NCI-H146 (cell line): ENCODE data around the gene CDK14.

Experiments
- DNase-seq: peaks from one replicate; lab custom pipeline; 2025; lab: John Stamatoyannopoulos, UW

Gene CDK14

DNA sequence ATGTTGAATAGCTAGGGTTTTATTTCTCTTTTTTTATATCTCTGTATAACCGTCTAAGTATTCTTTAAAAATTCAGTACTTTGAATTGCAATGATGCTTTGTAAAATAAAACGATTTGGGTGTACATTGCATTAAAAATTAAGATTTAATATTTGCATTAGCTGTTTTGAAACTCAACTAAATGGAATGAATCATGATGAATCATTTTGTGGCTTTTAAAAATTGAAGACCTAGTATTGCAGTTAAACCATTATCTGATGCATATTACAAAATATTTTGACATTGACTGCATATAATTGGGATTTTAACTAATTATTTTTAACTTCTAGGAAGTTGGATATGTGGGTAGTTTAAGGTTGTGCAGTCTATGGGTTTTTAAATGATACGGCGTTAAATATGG is 314.0 kb downstream of the CDK14 start:
- no peak for DNase-seq

DNA sequence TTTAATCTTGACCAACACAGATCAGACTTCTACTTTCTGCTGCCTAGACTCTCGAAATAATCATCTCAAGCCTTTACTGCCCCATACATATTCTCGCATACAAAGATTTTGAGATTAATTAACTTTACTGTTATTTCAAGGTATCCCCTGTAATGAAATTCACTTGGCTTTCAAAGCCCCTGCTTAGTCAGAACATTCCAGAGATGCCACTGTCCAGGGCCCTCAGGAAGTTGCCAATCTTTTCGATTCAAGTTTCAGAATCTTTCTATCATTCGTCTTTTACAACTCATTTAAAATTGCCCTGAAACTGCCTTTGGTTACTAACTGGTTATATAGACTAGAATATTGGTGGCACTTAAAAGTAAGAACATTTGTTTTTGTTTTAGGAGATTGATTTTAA is 320.2 kb downstream of the CDK14 start:
- DNase-seq: no peak

DNA sequence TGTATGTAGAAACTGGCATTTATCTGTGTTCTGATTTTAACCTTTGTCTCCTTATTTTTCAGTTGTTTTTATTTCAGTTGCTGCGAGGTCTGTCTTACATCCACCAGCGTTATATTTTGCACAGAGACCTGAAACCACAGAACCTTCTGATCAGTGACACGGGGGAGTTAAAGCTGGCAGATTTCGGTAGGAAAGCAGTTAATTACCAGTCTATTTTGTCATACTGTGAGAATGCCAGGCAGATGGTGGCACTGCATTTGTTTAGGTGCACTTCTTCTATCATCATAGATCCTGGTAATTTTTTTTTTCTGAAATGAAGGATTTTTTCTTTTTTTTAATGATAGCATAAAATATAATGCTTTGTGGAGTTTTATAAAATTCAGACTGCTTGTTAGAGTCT is 321.4 kb downstream of the CDK14 start:
- DNase-seq: peak; percentile 29

DNA sequence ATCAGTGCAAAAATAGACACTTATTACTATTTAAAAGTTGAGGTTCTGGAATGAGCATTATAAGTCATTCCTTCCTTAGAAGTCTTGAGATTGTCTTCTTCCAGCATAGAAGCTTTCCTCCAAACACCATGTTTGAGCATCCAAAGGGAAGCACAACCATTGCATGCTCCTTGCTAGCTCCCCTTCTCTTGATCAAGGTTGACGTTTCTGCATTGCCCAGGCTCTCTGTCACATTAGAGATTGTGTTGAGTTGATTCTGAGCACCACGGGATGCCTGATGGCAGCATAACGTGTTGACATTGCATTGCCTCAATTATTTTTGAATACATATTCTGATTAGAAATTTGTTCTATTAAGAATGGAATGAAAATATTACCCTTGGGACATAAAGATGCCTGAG is 322.2 kb downstream of the CDK14 start:
- DNase-seq: no peak

DNA sequence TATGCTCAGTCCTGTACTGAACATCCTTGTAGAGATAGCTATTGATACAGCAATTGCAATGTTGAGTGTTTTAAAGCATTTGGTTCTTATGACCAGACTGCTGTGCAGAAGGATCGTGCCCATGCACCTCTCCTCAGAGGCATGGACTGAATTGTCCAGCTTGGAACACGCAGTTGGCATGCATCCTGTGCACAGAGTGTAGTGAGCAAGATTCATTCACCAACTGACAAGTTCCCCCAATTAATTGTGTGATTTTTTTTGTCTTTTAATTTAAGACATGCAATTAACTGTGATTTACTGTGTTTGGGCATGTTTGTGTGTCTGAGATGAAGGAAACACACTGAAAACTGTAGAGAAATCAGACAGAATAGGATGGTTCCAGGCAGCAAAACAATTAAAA is 323.7 kb downstream of the CDK14 start:
- DNase-seq: no peak

DNA sequence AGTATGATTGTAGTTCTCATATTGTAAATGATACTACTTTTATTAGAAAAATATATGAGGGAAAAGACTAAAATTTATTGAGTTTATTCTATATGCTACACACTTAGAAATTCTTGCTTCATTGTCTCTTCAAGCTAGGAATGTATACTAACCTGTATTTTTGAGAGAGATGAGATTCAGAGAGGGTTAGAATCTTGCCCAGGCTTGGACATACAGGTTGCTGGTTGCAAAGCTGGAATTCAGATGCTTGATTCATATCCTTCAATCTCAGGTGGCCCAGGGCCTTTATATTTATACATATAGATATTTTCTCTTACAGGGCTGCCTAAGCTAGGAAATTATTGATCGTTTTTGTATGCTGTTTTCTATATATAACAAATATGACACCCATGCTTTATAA is 324.2 kb downstream of the CDK14 start:
- no peak for DNase-seq

DNA sequence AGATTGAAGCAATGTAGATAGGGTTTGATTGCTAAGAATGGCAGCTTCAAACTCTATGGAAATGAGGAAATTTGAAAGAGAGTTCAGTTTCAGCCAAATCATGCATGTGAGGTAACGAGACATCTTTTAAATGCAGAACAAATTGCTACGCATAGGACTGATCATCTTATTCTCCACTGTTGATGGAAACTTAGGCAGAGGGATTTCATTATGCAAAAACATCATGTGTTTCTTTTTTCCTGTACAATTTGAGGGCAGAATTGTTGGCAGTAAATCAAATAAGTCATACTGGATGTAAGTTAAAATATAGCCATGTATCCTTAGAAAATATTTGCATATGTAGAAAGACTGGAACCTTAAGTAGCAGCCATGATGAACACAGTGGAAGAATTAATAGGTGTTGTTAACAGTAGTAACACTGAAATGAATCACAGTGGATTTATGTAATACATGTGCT is 327.4 kb downstream of the CDK14 start:
- DNase-seq: no peak

DNA sequence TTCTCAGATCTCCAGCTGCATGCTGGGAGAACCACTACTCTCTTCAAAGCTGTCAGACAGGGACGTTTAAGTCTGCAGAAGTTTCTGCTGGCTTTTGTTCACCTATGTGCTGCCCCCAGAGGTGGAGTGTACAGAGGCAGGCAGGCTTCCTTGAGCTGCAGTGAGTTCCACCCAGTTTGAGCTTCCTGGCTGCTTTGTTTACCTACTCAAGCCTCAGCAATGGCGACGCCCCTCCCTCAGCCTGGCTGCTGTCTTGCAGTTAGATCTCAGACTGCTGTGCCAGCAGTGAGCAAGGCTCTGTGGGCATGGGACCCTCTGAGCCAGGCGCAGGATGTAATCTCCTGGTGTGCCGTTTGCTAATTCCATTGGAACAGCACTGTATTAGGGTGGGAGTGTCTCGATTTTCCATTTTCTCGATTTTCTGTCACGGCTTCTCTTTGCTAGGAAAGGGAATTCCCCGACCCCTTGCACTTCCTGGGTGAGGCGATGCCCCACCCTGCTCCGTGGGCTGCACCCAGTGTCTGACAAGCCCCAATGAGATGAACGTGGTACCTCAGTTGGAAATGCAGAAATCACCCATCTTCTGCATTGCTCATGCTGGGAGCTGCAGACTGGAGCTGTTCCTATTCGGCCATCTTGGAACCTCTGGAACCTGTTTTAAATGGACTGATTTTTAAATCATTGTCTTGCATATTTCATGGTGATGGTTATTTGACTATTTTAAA is 332.7 kb downstream of the CDK14 start:
- peak; percentile 80 for DNase-seq

DNA sequence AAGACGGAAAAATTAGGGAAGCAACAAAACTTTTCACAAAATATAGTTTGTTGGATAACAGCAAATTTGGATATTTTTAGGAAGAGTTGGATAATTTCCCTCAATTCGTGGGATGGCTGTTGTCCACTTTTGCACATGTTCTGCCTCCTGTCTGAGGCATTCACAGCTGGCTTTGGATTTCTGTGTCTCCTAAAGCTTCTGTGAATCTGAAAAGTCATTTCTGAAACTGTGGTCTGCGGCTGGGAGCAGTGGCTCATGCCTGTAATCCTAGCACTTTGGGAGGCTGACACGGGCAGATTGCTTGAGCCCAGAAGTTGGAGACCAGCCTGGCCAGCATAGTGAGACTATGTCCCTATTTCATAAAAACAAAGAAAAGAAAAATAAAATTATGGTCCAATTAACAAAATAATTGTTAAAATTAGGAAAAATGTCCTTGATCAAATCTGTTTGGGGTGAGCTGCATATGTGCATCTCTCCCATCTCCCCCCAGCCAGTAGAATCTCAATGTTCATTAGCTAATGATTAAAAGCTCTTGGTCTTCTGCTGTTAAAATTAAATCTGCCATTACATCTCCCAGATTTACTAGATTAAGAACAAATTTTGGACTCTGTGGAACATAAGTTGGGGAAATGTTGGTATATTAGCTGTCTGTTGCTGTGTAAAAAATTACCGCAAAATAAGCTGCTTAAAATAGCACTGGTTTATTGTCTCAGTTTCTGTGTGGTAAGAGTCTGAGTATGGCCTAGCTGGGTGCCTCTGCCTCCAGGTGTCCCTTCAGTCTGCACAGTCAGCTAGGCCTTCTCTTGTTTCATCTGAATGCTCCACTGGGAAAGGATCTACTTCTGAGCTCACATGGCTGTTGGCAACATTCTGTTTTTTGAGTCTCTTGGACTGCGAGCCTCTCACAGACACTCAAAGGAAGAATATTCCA is 336.1 kb downstream of the CDK14 start:
- peak; percentile 63 for DNase-seq

DNA sequence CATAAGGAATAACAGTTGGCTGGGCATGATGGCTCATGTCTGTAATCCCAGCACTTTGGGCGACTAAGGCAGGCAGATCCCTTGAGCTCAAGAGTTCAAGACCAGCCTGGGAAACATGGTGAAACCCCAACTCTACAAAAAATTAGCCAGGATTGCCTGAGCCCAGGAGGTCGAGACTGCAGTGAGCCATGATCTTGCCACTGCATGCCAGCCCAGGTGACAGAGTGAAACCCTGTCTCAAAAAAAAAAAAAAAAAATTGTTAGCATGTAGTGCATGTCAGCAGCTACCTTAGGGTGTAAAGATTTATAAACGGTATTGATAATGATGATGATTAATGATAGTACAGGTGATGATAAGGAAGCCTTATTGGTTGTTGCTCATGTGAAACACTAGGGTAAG is 336.9 kb downstream of the CDK14 start:
- no peak for DNase-seq

DNA sequence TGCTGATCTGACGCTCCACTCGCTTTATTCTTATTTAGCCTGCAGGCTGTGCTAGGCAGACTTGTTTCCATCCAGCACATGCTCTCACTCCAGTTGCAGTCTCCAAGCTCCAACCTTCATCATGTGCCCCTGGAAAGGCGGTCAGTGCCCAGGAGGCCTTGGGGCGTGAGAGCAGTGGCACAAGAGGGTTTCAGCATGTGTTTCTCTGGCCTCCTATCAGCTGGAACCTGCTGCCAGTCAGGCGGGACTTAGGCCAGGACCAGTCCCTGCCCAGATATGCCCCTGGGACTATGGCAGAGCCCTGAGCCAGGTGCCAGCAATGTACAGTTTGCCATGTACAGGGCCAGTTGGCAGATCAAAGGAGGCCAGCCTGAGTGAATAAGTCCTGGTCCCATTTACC is 337.9 kb downstream of the CDK14 start:
- DNase-seq: peak; percentile 6

DNA sequence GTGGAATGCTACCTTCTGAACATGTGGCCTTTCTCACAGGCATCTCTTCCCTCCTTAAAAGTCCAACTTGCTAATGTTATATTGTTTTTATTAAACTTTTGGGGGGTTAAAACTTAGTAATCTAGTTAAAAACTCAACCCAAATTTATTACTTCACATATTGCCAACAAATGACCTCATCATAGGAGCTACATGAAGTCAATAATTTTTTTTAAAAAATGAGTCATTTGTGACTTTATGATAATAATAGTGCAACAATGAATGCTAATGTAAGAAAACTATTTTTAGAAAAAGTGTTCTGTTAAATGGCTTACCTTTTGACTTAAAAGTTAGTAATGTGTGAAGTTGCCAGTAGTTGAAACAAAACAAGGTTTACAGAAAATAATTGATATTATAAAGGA is 342.2 kb downstream of the CDK14 start:
- no peak for DNase-seq

DNA sequence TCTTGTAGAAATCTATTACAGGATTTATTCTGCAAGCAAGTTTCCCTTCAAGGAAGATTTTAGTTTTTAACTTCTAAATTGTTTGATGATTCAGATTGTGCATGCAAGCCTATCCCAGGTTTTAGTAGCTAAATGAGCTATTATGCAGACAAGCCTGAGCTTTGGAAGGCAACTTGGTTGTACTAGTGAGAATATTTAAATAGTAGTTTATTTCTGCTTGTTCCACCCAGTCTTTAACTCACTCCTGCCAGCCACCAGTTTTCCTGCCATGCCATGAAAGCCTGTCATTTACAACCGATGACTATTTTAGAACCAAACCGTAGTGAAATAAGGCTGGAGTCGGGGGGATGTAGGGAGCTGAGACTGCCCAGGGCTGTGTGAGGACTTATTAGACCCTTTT is 343.5 kb downstream of the CDK14 start:
- DNase-seq: no peak

DNA sequence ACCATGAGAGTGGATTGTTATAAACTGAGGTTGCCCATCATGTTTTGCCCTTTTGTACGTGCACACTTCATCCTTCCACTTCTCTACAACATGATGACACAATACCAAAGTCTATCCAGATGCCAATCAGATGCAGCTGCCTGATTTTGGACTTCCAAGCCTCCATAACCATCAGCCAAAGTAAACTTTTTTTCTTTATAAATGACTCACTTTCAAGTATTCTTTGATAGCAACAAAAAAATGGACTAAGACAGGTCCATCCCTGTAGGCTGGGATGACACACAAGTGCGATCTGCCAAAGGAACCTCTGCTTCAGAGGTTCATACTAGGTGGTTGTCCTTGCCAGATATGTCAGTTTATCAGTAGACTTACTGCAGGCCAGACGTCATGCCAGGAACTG is 347.9 kb downstream of the CDK14 start:
- no peak for DNase-seq

DNA sequence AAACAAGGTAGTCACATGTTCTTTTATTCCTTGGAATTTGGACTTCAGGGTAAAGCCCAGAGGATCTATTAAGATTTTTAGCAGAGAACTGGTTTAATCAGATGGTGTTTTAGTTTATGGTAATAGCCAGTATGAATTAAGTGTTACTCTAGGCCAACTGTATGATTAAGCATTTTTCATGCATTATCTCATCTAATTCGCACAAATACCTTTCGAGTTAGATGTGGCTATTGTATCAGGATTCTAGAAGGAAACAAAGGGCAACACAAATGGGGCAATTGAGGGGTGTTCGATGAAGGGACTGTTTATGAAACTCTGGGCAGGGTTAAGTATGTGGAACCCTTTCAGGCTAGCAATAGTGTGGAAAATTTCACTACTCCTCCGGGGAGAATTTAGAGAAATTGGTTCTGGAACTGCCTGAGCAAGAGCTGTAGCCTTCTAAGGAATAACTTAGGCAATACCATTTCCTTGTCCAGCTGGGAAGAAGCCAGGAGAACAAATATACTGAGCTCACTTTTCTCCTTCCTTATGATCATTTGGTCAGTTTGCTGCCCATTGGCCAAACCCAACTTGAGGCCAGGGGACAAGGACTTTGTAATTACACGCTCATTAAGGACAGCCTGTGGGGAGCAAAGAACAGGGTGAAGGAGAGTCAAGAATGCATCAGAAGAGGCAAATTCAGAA is 349.1 kb downstream of the CDK14 start:
- DNase-seq: no peak

DNA sequence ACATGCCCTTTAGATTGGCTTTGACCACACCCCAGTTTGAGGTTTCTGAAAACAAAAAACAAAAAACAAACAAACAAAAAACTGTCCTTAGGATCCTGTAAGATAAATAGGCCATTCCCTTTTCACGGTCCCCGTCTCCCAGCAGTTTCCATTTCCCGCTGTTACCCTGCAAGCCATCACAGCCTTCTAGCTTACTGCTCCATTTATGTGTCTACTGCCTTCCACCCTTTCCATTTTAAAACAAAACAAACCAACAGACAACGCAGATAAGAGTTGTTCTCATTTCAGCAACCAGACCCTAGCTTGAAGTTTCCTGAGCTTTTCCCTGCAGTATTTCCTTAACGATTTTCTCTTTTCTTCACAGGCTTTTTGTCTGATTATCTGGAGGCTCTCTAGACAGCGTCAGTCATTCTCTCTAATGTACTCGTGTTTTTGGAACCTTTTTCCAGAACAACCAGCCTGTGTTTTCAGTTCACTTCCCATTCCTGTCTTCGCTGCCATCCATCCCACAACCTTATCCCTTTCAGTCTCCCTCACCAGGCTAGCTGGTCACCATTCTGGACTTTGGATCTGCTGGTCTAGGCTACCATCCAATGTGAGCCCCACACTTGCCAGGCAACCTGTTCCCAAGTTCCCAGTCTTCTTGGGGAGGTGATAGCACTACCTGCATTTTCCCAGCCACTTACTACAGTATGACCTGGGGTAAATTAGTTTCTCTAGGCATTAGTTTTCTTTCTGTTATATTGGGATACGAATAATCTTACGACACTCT is 350.8 kb downstream of the CDK14 start:
- DNase-seq: no peak

DNA sequence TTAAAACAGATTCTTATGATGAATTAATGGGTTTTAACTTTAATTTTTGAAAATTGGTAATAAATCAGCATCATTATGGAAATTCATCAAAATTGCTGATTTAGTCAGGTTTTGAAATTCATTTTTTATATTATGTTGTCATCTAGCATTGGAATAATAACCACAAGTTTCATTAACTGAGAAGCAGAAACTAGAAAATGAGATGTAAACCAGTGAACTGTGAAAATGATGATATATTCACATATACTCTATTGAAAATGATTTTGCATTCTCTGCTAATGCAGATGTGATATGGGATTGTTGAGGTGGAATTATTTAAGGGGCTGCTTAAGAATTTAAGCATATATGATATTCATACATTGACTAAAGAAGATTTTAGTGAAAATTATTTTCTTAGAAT is 352.0 kb downstream of the CDK14 start:
- no peak for DNase-seq

DNA sequence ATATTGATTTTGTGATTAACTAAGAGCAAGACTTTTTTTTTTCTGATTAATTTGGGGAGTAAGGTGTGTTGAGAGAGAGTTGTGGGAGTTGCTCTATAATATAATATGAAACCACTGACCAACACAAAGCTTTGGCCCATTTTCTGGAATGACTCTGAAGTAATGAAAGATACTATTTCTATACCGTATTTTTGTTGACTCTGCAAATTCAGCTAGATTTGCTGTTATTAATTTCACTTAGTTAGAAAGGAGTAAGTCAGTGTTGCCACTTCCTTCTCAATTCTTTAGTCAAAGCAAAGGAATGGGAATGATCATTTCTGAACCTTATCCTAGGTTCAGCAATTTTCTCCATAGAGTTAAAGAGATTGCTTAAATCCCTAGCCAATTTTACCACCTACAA is 355.1 kb downstream of the CDK14 start:
- no peak for DNase-seq

DNA sequence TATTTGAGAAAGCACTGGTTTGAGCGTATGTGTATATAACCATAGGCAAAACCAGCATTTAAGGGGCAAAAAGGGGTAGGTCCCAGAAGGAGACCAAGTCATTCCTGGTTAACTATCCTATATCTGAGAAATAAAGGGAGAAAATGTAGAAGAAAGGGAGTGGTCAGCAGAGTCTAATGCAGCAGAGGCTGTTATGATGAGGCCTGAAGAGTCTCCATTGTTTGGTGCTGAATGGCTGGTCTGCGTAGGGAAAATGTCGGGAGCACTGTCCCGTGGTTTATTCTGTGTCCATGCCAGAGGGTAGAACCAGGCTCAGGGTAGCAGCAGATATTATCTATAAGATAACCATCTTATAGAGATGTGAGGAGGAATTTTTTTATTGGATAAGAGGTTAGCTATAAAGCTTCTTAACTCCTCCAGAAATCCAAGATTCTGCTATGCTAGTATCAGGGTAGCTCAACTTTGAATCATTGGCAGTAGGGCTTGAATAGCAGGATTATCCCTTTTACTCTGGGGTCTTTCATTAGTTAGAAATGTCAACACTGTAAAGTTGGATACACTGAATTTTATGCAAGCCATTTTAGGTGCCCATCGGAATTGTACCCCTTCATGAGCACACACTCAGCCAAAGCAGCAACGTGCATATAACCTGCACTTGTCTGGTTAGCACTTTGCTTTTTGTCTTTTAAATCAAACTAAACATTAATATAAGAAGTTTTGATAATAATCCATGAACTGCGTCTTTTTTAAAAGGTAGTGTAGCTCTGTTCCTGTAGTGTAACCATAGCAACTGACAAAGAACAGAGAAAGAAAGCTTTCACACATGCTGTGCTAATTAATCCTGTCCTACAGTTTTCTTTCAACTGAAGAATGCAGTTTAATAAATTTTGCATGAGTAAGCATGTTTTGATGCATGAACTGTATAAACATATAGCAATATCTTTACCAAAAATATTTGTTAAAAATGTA is 356.1 kb downstream of the CDK14 start:
- peak; percentile 75 for DNase-seq

DNA sequence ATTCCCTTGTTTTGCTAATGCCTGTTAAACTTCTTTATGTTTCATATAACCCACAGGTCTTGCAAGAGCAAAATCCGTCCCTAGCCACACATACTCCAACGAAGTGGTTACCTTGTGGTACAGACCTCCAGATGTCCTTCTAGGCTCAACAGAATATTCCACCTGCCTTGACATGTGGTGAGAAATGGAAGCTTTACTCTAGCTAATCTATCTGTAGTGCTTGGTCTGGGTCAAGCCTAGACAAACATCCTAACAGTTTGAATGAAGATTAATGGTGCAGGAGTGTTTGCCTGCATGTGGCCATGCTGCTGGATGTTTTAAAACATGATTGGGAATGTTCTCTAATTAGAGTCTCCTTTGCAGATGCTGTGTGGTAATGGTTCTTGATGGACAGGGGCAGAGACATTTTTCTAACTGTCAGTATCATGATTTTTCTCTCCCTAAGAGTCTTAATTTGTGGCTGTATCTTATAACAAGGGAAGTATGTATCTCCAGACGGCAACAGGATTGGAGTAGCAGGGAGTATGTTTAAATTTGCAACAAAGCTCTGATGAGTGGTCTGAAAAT is 359.6 kb downstream of the CDK14 start:
- DNase-seq: peak; percentile 94
